Peyer's patch (tissue), 4 donors: ENCODE measurements around the gene CPED1.

ENCODE experiments used
- CTCF ChIP-seq, 6 experiments: fragments of 450-650 bp in 4 of 6; fragments of 200-600 bp in 2 of 6; sonication (generic) in 1 of 6; IDR thresholded peaks; one replicate each; pipeline ENCODE4 v1.5.1; 2017 to 2019; ENCODE audit warnings: antibody characterized with exemption in 6 of 6, mild to moderate bottlenecking in 3 of 6, moderate library complexity in 1 of 6
- POLR2A ChIP-seq, 2 donors: fragments of 450-650 bp; IDR thresholded peaks; one replicate each; pipeline ENCODE4 v1.5.1; 2017; ENCODE audit warnings: antibody characterized with exemption in 2 of 2, mild to moderate bottlenecking in 2 of 2, moderate library complexity in 2 of 2

DNA sequence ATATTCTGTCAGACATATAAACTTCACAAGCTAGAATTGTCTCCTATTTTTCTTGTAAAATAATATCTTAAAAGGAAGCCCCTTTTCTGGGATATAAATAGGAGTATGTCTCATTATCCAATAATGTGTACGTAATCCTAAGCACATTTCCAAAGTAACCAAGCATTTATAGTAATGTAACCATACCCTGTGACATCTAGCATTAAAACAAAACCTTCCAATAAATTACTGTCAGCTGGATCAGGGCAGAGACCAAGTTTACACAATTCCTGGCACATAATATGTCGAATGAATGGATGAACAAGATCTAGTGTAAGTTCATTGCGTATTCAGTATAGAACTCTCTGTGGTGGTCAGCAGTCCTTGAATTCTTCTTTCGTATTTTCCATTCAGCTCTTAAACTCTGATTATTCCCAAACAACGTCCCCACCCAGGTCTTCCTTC, 14.3 kb downstream of the CPED1 start:
- TF ChIP-seq POLR2A (IDR thresholded peaks at IDR 0.05): no peak
- TF ChIP-seq CTCF (IDR thresholded peaks at IDR 0.05): no peak
